Ishikawa (cell line): ENCODE data around the gene ELF1.

Experiments used
- TF ChIP-seq, protein P1 (sequence below): IDR thresholded peaks from 2 replicates; pipeline ENCODE4 v1.6.1; 2012; ENCODE audit warnings: low read depth, mild to moderate bottlenecking
- TF ChIP-seq, protein P2 (sequence below): IDR thresholded peaks from 2 replicates; pipeline ENCODE4 v1.6.1; 2012

DNA sequence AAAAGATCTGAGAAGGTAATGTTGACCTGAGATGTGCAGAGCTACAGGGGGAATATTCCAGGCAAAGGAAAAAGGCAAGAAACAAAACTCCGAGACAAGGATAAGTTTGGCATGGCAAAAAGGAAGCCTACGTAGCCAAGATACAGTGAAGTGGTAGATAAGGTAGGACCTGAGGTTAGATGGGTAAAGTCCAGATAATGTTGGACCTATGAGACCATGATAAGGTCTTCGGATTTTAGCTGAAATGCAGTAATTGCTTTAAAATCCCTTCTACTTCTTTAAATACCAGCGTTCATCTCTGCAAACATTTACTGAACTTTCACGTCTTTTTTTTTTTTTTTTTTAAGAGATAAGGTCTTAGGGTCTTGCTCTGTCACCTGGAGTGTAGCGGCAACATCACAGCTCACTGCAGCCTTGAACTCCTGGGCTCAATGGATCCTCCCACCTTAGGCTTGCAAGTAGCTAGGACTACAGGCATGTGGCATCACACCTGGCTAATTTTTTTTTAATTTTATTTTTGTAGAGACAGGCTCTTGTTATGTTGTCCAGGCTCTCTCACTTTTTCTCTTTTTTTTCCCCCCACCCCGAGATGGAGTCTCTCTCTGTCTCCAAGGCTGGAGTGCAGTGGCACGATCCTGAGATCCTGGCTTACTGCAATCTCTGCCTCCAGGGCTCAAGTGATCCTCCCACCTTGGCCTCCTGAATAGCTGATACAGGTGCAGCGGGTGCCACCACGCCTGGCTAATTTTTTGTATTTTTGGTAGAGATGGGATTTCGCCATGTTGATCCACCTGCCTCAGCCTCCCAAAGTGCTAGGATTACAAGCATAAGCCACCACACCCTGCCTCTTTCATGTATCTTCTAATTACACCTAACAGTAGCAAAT, 38.0 kb upstream of the ELF1 start:
- TF ChIP-seq, protein P1, sequence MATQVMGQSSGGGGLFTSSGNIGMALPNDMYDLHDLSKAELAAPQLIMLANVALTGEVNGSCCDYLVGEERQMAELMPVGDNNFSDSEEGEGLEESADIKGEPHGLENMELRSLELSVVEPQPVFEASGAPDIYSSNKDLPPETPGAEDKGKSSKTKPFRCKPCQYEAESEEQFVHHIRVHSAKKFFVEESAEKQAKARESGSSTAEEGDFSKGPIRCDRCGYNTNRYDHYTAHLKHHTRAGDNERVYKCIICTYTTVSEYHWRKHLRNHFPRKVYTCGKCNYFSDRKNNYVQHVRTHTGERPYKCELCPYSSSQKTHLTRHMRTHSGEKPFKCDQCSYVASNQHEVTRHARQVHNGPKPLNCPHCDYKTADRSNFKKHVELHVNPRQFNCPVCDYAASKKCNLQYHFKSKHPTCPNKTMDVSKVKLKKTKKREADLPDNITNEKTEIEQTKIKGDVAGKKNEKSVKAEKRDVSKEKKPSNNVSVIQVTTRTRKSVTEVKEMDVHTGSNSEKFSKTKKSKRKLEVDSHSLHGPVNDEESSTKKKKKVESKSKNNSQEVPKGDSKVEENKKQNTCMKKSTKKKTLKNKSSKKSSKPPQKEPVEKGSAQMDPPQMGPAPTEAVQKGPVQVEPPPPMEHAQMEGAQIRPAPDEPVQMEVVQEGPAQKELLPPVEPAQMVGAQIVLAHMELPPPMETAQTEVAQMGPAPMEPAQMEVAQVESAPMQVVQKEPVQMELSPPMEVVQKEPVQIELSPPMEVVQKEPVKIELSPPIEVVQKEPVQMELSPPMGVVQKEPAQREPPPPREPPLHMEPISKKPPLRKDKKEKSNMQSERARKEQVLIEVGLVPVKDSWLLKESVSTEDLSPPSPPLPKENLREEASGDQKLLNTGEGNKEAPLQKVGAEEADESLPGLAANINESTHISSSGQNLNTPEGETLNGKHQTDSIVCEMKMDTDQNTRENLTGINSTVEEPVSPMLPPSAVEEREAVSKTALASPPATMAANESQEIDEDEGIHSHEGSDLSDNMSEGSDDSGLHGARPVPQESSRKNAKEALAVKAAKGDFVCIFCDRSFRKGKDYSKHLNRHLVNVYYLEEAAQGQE, result no peak
- TF ChIP-seq, protein P2, sequence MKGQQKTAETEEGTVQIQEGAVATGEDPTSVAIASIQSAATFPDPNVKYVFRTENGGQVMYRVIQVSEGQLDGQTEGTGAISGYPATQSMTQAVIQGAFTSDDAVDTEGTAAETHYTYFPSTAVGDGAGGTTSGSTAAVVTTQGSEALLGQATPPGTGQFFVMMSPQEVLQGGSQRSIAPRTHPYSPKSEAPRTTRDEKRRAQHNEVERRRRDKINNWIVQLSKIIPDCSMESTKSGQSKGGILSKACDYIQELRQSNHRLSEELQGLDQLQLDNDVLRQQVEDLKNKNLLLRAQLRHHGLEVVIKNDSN, result no peak
